PC-9 (cell line): ENCODE measurements around the gene UBE2D4. TPM values are rescaled to one million over a fixed set of nuclear protein-coding genes. Genes with fewer than 3 reads are reported as not detected.
A peak's percentile ranks its signal among the peaks of the same experiment; 100 is the strongest.
"Not testable (repeated sequence)": the region's sequence is repeated elsewhere in the genome, so short reads cannot be mapped to it uniquely, and the experiment has no call there.

Experiments
- BruUV-seq: library from RNA; stranded (reverse); fragments of 400-500 nt; replicated peaks from 2 replicates; lab custom pipeline; 2021; lab: Mats Ljungman, UMichigan
- CTCF ChIA-PET: fragments of 300-600 bp; sonication (Branson Sonifier 250); formaldehyde crosslinking; loops from one replicate; lab custom pipeline; 2022; ENCODE audit warnings: antibody characterized with exemption; lab: Charles Lee
- POLR2A ChIA-PET: fragments of 300-600 bp; sonication (Branson Sonifier 250); formaldehyde crosslinking; loops from one replicate; lab custom pipeline; 2022; ENCODE audit warnings: antibody characterized with exemption; ENCODE audit not compliant: unreplicated experiment; lab: Charles Lee
- DNase-seq, 2 experiments: peaks; one replicate each; pipeline versions ENCODE4 v3.0.0 to v3.0.0-alpha.2; 2015 to 2022; ENCODE audit warnings: mixed read lengths in 1 of 2
- H2AFZ ChIP-seq: fragments of 200-600 bp; sonication (generic); 2 replicates; pipeline ENCODE4 v1.8.1; 2017; ENCODE audit warnings: antibody characterized with exemption
- H3F3A ChIP-seq: fragments of 200-600 bp; sonication (generic); 2 replicates; pipeline ENCODE4 v1.8.1; 2017; ENCODE audit warnings: antibody characterized with exemption, mild to moderate bottlenecking, low read depth; ENCODE audit not compliant: insufficient read depth
- H3K27ac ChIP-seq: fragments of 200-600 bp; sonication (generic); 2 replicates; pipeline ENCODE4 v1.6.1; 2016; ENCODE audit warnings: mixed run types
- H3K27me3 ChIP-seq: fragments of 200-600 bp; sonication (generic); 2 replicates; pipeline ENCODE4 v1.6.1; 2016; ENCODE audit warnings: low read depth, mixed run types; ENCODE audit not compliant: insufficient read depth
- H3K36me3 ChIP-seq: fragments of 200-600 bp; sonication (generic); 2 replicates; pipeline ENCODE4 v1.6.1; 2016; ENCODE audit warnings: low read depth, mixed run types
- H3K4me1 ChIP-seq: fragments of 200-600 bp; sonication (generic); replicated peaks from 2 replicates; pipeline ENCODE4 v1.6.1; 2016; ENCODE audit warnings: mixed run types; ENCODE audit not compliant: insufficient read depth
- H3K4me2 ChIP-seq: fragments of 200-600 bp; sonication (generic); 2 replicates; pipeline ENCODE4 v1.6.1; 2017; ENCODE audit warnings: mixed run types
- H3K4me3 ChIP-seq: fragments of 200-600 bp; sonication (generic); 2 replicates; pipeline ENCODE4 v1.6.1; 2016; ENCODE audit warnings: mixed run types
- H3K79me2 ChIP-seq: fragments of 200-600 bp; sonication (generic); 2 replicates; pipeline ENCODE4 v1.6.1; 2017; ENCODE audit warnings: low read depth, mixed run types
- H3K9me2 ChIP-seq: fragments of 200-600 bp; sonication (generic); 2 replicates; pipeline ENCODE4 v1.8.1; 2017; ENCODE audit warnings: mild to moderate bottlenecking; ENCODE audit not compliant: insufficient read depth
- H3K9me3 ChIP-seq: fragments of 200-600 bp; sonication (generic); 2 replicates; pipeline ENCODE4 v1.8.1; 2016; ENCODE audit warnings: low read depth; ENCODE audit not compliant: insufficient read depth
- H4K20me1 ChIP-seq: fragments of 200-600 bp; sonication (generic); 2 replicates; pipeline ENCODE4 v1.8.1; 2017; ENCODE audit not compliant: insufficient read depth
- EZH2 ChIP-seq: fragments of 200-600 bp; sonication (generic); IDR thresholded peaks from 2 replicates; pipeline ENCODE4 v1.8.0; 2017; ENCODE audit warnings: antibody characterized with exemption, low read depth
- intact Hi-C: fragments of 100-400 bp; cut with micrococcal nuclease; formaldehyde crosslinking; loops from one replicate; pipeline ENCODE4 v1.10.0; 2022; ENCODE audit not compliant: unreplicated experiment
- total RNA-seq: library from RNA; stranded (reverse); gene quantifications from 2 replicates; pipeline ENCODE4 v1.2.3, GENCODE V29; 2021
- TF ChIP-seq, protein P1 (sequence below): fragments of 200-600 bp; sonication (generic); conservative IDR thresholded peaks from 2 replicates; pipeline ENCODE4 v1.6.1; 2017; ENCODE audit warnings: mixed run types, antibody characterized with exemption, mild to moderate bottlenecking, moderate library complexity

Gene UBE2D4
- total RNA-seq, 1 experiment from 2014 or later = 17.1 TPM

DNA sequence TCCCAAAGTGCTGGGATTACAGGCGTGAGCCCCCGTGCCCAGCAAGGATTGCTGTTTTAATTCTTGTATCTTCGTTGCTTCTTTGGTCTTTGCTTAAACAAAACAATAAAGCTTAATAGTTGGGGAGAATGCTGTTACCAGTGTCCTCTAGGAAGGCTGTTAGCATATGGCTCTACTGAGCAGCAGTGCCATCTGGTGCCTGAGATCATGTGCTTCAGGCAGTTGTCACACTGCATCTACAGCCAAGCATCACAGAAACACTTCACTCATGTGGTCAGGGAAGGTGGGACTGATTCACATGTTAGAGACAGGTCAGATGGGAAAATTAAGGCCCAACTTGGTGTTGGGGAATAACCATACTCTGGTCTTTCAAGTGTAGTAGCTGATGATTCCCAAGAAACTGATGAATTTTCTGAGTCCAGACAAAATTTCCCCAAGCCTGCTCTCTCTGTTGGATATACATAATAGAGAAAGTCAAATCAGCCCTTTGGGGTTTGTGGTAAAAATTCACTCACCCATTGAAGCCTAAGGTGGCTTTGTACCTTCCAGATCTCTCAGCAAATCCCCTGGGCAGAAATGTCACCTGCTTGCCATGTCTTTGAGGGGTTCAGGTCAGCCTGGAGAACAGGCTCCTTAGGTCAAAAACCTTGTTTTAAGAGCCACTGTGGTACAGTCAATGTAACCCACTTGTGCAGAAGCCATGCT lies 28.4 kb downstream of the UBE2D4 start:
- BruUV-seq = no TSS peak
- DNase-seq = peak; percentile 51 to 70
- H3K27me3 ChIP-seq = no peaks in the 10 kb centered on the region
- no peak overlapping the region for H3K27ac ChIP-seq
- ChIA-PET CTCF (interaction anchor here (0.6 to 1.0 kb wide), 4 partner anchors 20 to 240 kb away, joined by 3 to 7 read pairs (median 4); no protein-coding TSS in a partner anchor), POLR2A (no interaction called here)
- H2AFZ ChIP-seq = no peak overlapping the region
- no peak for TF ChIP-seq EZH2
- TF ChIP-seq, protein P1, sequence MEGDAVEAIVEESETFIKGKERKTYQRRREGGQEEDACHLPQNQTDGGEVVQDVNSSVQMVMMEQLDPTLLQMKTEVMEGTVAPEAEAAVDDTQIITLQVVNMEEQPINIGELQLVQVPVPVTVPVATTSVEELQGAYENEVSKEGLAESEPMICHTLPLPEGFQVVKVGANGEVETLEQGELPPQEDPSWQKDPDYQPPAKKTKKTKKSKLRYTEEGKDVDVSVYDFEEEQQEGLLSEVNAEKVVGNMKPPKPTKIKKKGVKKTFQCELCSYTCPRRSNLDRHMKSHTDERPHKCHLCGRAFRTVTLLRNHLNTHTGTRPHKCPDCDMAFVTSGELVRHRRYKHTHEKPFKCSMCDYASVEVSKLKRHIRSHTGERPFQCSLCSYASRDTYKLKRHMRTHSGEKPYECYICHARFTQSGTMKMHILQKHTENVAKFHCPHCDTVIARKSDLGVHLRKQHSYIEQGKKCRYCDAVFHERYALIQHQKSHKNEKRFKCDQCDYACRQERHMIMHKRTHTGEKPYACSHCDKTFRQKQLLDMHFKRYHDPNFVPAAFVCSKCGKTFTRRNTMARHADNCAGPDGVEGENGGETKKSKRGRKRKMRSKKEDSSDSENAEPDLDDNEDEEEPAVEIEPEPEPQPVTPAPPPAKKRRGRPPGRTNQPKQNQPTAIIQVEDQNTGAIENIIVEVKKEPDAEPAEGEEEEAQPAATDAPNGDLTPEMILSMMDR = peak; percentile 84
- no peak overlapping the region for H3K4me2 ChIP-seq
- intact Hi-C loops = loop anchor here (1.0 to 10.0 kb wide), 2 partner anchors 115 to 230 kb away; partner anchors contain the start of gene COA1
- H3K9me3 ChIP-seq = no peaks in the 10 kb centered on the region
- H3F3A ChIP-seq = 0 out of 2 replicates have a peak, but pooled peaks cover 6% of the 10 kb centered on the region
- H3K36me3 ChIP-seq = 0 out of 2 replicates have a peak, but pooled peaks cover 4% of the 10 kb centered on the region
- H3K79me2 ChIP-seq = no peaks in the 10 kb centered on the region
- H4K20me1 ChIP-seq = no peaks in the 10 kb centered on the region
- no peaks in the 10 kb centered on the region for H3K4me1 ChIP-seq
- H3K4me3 ChIP-seq = no peak overlapping the region
- no peaks in the 10 kb centered on the region for H3K9me2 ChIP-seq

DNA sequence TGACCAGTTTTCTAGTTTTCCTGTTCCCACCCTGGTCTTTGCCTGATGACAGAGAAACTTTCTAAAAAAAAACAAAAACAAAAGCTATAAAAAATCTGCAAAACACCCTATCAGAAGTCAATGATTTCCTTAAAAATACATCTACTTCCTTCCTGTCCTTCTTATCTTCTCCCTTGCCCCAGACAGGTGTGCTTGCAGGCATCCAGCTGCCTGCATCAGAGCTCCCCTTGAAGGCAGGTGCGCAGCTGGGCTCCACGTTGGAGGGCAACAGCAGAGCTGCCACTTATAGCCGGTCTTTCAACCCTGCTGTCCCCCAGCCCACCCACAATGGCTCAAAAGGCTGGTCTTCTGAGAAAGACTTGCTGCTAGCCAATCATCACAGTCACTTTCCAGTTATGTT lies 29.8 kb downstream of the UBE2D4 start:
- Histone ChIP-seq H3K27me3 (no peaks in the 10 kb centered on the region), H3K9me2 (no peaks in the 10 kb centered on the region), H4K20me1 (no peaks in the 10 kb centered on the region), H2AFZ (no peak overlapping the region), H3F3A (0 out of 2 replicates have a peak, but pooled peaks cover 6% of the 10 kb centered on the region), H3K36me3 (no peaks in the 10 kb centered on the region), H3K4me3 (no peak overlapping the region), H3K79me2 (no peaks in the 10 kb centered on the region), H3K9me3 (no peaks in the 10 kb centered on the region), H3K27ac (no peak overlapping the region), H3K4me1 (no peaks in the 10 kb centered on the region), H3K4me2 (no peak overlapping the region)
- no peak for DNase-seq
- BruUV-seq = no TSS peak
- CTCF ChIA-PET = no interaction called here
- TF ChIP-seq EZH2 = no peak
- TF ChIP-seq, protein P1 = no peak
- POLR2A ChIA-PET = no interaction called here
- intact Hi-C loops = loop anchor here (10.0 kb wide), 1 partner anchor 231 kb away; the partner anchor contains the start of gene COA1

DNA sequence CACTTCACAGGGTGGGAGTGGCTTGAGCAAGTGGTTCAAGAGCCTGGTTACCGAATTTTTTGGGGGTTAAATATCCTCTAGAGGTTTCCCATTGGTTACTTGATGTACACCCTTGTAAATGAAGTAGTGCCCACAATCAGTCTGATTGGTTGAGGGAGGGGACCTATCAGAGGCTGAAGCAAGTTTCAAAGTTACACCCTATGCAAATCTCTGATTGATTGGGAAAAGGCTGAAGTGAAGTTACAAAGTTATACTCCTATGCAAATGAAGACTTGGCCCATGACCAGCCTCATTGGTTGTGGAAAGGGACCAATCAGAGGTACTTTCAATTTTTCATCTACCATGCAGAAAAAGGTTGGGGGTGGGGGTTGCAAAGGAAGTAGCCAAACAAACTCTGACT lies 34.7 kb downstream of the UBE2D4 start:
- Histone ChIP-seq H3K4me2 (no peak overlapping the region), H3K27ac (no peak overlapping the region), H3K36me3 (no peaks in the 10 kb centered on the region), H2AFZ (no peak overlapping the region), H3K9me3 (no peaks in the 10 kb centered on the region), H3K9me2 (no peaks in the 10 kb centered on the region), H4K20me1 (no peaks in the 10 kb centered on the region), H3K4me1 (no peaks in the 10 kb centered on the region), H3K27me3 (no peaks in the 10 kb centered on the region), H3K4me3 (no peak overlapping the region), H3K79me2 (no peaks in the 10 kb centered on the region), H3F3A (no peaks in the 10 kb centered on the region)
- intact Hi-C loops = no loop called here
- POLR2A ChIA-PET = no interaction called here
- CTCF ChIA-PET = no interaction called here
- no peak for TF ChIP-seq EZH2
- TF ChIP-seq, protein P1 = no peak
- no TSS peak for BruUV-seq
- no peak for DNase-seq

DNA sequence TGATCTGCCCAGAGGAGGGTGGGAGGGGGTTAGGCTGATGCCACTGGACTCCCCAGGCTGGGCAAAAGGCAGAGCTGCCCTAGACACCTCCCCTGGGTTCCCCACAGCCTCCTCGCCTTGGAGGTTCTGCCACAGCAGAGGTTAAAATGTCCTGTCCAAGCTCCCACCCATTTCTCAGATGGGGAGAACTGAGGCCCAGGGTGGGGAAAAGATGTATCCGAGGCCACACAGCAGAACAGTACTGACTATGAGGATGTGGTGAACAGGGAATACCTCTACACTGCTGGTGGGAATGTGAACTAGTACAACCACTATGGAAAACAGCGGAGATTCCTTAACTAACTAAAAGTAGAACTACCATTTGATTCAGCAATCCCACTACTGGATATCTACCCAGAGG lies 40.2 kb downstream of the UBE2D4 start:
- BruUV-seq, H3K36me3 ChIP-seq, H3F3A ChIP-seq, CTCF ChIA-PET, DNase-seq, intact Hi-C loops, H3K4me2 ChIP-seq, H3K4me3 ChIP-seq, H3K4me1 ChIP-seq, H3K9me3 ChIP-seq, H2AFZ ChIP-seq, H3K27ac ChIP-seq, H3K9me2 ChIP-seq, H3K27me3 ChIP-seq, POLR2A ChIA-PET, H3K79me2 ChIP-seq, H4K20me1 ChIP-seq: not testable (repeated sequence)

DNA sequence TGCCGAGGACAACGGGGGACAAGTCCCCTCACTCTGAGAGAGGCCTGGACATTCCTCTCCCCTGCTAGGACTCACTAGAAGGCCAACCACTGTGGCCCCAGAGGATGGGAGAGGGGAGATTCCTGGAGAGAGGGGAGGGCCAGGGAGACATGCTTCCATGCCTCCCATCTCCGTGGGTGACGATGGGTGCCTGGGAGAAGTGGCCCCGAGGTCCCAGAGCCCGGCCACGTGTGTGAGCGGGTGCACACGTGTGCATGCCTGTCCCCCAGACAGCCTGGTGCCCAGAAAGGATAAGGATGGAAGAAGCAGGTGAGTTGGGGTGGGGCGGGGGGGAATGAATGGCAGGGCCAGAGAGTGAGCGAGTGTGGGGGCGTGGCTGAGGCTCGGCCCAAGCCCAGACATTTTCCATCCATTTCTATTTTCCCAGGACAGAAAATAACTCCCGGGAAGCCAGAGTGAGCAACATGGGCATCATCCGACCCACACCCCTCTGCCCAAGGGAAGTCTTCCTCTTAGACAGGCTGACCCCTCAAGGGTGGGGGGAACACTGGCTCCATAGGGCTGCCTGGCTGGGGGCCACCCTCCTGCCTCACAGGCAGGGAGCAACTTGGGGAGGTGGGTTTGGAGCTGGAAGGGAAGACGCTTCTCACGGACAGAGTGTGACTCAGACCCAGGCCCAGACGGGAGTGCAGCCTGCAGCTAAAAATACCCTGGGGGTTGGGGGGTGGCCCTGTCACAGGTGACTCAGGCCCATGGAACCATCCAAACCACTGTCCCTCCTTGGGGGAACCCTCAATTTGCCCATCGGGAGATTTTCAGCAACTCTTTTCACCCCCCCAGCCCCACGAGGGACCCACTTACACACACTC lies 42.2 kb downstream of the UBE2D4 start:
- H3F3A ChIP-seq, H3K9me2 ChIP-seq, H4K20me1 ChIP-seq, H3K27me3 ChIP-seq, H3K36me3 ChIP-seq, H3K4me1 ChIP-seq, intact Hi-C loops, BruUV-seq, CTCF ChIA-PET, H3K27ac ChIP-seq, H3K4me3 ChIP-seq, DNase-seq, H3K9me3 ChIP-seq, H3K4me2 ChIP-seq, POLR2A ChIA-PET, H2AFZ ChIP-seq, H3K79me2 ChIP-seq: not testable (repeated sequence)
